Breast epithelium (tissue), 3 donors: ENCODE data around the gene COL26A1.

Experiments used
- CTCF ChIP-seq, 3 donors: fragments of 450-650 bp; IDR thresholded peaks; one replicate each; pipeline ENCODE4 v1.5.1; 2016 to 2017; ENCODE audit warnings: antibody characterized with exemption in 3 of 3, mild to moderate bottlenecking in 3 of 3, moderate library complexity in 3 of 3
- POLR2A ChIP-seq: fragments of 450-650 bp; IDR thresholded peaks from one replicate; pipeline ENCODE4 v1.6.1; 2016; ENCODE audit warnings: antibody characterized with exemption, mild to moderate bottlenecking, moderate library complexity
- POLR2AphosphoS5 ChIP-seq, 3 donors: sonication (generic); formaldehyde crosslinking; IDR thresholded peaks; one replicate each; pipeline ENCODE4 v1.6.1; 2017; ENCODE audit warnings: antibody characterized with exemption in 3 of 3

GRCh38 chr7:101362334-101363195, at the start of gene COL26A1:
- TF ChIP-seq CTCF (IDR thresholded peaks at IDR 0.05) = no peak
- no peak for TF ChIP-seq POLR2A
- TF ChIP-seq POLR2AphosphoS5 (IDR thresholded peaks at IDR 0.05) = no peak
